CD4-positive, alpha-beta T cell treated with Interleukin-10 for 1 hour (primary cell): ENCODE results near the gene BANF1.

ENCODE experiments used
- DNase-seq: peaks from one replicate; pipeline ENCODE4 v3.0.0-alpha.2; 2020

The BANF1 gene

DNA sequence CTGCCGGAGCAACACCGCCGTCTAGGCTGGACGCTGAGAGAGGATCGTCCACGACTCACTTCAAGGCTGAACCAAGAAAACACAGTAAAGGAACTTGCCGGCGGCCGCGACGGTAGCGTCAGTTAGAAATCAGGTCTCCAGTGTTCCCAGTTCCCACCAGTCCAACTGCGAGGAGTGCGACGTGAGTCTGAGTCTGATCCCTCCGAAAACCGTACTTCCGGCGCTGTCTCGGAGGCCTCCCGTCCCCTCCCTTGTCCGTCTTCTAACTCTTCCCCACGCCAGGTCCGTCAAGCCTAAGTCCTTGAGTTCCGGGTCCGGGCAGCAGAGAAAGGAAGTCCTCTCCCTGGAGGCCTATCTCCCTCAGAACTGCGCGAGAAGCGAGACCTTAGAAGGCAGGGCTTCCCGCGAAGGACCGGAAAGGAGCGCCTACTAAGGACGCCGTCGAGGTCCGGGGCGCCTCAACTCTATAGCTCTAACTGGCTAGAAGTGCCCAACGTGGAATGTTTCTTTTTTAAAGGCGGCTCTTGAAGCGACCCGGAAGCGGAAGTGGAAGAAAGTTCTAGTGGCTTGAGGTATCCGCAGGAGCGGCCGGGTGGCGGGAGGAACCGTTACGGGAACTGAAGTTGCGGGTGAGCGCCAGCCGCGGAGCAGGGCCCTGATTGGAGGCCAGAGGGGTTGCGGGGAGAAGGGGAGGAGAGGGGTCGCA is at the start of gene BANF1, which contains the start of gene EIF1AD:
BANF1 (plus strand) TSS at position 562 of the 706 bp plus-strand sequence. CDS start 748 bp downstream, outside the sequence.
EIF1AD (minus strand) TSS at position 216 of the 706 bp plus-strand sequence. CDS start 1,768 bp downstream, outside the sequence.
- DNase-seq = peak; percentile 97

DNA sequence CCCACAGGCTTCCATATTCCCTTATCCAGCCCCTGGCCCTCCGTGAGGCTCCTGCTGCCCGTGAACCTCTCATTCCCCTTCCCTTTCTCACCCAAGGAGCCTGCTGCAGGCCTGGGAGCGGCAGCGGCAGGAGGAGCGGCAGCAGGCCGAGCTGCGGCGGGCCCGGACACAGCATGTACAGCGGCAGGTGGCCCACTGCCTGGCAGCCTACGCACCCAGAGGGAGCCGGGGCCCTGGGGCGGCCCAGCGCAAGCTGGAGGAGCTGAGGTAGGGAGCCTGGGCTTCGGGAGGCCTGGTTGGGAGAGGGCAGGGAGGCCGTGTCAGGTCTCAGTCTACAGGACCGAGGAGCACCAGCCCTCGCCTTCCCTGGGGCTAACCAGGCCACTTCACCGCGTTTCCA is 48.8 kb upstream of the BANF1 start:
- no peak for DNase-seq

DNA sequence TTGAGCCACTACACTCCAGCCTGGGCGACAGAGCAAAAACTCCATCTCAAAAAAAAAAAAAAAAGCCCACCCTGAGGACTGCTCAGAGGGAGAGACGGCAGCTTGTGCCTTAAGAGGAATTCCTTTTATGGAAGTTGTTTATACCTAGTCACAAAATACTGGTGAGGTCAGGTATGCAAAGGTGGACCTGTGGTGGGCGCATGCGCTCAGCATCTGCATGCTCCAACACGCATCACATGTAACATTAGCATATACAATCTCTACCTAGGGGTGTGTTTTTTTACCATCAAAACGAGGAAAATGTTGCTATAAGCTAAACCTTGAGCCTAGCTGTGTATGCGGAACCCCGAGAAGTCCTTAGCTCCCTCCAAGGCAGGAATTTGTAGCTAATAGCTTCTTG is 47.5 kb upstream of the BANF1 start:
- DNase-seq = no peak

GRCh38 chr11:65958291-65958690 is 44.0 kb upstream of the BANF1 start:
- DNase-seq = no peak

GRCh38 chr11:65958774-65959420 is 43.4 kb upstream of the BANF1 start:
- DNase-seq = no peak

DNA sequence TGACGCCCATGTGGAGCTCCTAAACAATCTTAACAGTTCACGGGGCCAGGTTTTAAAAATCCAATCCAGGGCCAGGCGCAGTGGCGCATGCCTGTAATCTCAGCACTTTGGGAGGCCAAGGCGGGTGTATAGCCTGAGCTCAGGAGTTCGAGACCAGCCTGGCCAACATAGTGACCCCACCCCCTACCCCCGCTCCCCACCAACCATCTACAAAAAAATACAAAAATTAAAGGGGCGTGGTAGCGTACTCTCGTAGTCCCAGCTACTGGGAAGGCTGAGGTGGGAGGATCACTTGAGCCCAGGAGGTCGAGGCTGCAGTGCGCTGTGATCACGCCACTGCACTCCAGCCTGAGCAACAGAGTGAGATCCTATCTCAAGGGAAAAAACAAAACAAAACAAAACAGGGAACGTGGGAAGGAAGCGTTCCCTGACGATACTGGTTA is 41.5 kb upstream of the BANF1 start:
- no peak for DNase-seq

DNA sequence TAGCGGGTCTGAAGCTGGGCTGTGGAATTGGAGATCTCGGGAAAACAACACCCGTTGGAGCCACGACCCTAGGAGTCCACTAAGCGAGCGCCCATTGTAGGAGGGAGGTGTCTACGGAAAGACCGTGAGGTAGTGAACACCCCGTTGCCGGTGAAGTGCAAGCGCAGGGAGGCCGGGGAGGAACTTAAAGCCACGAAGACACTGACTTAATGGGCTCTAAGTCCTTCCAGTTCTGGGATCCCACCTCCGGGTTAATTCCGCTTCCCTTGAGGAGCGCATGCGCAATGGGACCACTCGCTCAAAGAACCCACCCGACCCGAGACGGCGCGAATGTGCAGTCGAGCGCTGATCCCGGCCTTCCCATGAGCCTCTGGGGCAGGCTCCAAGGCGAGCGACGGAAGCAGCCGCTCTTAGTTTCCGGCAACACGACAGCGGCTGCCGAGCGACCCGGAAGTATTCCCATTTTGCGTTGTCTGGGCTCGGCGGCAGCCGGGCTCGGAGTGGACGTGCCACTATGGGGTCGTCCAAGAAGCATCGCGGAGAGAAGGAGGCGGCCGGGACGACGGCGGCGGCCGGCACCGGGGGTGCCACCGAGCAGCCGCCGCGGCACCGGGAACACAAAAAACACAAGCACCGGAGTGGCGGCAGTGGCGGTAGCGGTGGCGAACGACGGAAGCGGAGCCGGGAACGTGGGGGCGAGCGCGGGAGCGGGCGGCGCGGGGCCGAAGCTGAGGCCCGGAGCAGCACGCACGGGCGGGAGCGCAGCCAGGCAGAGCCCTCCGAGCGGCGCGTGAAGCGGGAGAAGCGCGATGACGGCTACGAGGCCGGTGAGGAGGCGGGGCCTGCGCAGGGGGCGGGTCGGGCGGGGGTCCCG is 40.8 kb upstream of the BANF1 start, which contains the start of gene SART1:
SART1 (plus strand) TSS at position 468 of the 874 bp plus-strand sequence; CDS start at position 515, 47 bp downstream.
- DNase-seq = peak; percentile 98

GRCh38 chr11:65962141-65962564 is 40.1 kb upstream of the BANF1 start:
- DNase-seq = peak; percentile 66

DNA sequence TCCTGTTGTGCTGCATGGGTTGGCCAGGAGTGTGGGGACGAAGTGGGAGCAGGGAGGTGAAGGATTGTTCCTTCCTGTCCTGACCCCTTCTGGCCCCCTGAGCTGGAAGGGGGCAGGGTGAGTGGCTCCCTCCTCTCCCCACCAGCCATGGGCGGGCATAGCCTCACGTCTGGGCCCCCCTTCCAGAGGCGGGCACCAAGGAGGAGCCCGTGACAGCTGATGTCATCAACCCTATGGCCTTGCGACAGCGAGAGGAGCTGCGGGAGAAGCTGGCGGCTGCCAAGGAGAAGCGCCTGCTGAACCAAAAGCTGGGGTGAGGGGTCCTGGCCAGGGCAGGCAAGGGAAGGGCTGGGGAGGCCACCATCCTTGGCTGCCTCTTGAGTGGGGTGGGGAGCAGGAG is 37.4 kb upstream of the BANF1 start:
- no peak for DNase-seq

DNA sequence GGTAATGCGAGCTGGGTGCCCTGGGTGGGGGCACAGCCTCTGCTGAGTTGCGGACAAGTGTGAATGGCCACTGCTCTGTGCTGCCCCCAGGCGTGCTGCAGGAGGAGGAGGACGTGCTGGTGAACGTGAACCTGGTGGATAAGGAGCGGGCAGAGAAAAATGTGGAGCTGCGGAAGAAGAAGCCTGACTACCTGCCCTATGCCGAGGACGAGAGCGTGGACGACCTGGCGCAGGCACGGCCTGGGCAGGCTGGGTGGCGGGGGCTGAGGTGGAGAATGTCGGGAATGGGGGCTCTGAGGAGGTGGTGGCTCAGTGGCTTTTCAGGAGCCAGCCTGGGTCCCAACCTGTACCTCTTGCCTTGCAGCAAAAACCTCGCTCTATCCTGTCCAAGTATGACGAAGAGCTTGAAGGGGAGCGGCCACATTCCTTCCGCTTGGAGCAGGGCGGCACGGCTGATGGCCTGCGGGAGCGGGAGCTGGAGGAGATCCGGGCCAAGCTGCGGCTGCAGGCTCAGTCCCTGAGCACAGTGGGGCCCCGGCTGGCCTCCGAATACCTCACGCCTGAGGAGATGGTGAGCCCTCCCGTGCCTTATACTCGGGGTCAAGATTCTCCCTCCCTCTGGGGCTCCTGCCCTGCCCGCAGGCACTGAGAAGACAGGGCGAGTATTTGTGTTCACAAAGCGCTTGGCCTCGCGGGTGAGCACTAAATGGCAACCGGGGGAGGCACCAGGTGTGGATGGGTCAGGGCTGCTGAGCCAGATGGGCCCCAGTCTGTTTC is 36.1 kb upstream of the BANF1 start:
- no peak for DNase-seq

DNA sequence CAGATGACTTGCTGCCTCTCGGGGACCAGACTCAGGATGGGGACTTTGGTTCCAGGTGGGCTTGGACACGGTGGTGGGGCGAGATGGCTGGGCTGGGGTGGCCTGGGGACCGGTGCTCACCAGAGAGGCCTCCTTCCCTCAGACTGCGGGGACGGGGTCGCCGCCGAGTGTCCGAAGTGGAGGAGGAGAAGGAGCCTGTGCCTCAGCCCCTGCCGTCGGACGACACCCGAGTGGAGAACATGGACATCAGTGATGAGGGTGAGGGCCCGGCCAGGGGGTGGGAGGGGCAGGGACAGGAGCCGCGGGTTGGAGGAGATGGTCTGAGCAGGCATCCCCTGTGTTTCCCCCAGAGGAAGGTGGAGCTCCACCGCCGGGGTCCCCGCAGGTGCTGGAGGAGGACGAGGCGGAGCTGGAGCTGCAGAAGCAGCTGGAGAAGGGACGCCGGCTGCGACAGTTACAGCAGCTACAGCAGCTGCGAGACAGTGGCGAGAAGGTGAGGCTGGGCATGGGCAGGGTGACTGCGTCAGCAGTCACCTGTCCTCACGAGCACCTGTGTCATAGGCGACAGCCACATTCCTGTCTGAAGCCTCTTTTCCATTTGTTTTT is 34.9 kb upstream of the BANF1 start:
- no peak for DNase-seq

DNA sequence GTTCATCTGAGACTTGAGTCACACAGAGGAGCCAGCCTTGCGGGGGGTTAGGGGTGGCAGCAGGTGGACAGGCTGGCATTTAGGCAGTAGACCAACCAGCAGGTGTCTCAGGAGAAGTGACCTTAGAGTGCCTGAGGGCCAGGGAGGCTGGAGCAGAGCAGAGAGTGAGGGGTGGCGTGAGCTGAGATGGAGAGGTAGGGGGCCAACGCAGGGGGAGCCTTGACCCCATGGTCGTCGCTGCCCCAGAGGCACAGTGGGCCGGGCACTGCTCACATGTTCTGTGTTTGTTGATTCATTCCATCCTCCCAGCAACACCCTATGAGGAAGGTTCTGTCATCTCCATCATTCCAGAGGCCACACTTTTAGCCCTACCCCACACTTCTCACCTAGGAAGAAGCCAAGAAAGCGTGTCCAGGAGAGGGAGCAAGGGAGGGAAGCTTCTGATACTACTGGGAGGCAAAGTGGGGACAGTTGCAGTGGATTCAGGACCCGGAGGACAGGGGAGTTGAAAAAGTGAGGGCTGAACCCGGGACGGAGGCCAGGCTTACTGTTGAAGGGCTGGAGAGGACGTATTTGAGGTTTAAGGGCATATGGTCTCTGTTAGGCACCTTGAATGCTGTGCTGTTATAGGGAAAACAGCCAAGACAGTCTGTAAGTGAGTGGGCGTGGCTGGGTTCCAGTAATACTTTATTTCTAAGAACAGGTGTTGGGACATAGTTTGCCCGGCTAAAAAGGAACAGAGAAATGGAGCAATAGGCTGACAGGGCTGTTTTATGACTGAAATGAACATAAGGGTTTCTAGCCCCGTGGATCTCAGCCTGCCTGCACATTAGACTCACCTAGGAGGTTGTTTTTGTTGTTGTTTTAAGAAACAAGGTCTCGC is 33.5 kb upstream of the BANF1 start:
- DNase-seq = no peak

DNA sequence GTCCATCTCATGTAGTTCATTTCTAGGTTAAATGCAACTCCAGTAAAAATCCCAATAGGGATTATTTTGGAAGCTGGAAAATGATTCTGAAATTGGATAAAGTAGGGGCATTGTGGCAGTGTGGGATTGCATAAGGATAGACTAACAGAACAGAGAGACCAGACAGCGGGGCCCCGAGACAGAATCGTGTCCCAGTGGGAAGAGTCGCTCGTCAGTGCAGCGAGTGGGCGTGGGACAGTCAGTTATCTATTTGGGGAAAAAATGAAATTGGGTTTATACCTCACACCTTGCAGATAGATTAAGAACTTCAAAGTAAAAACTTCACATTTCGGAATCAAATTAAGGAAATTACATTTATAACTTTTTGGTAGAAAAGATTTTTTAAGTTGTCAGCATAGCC is 30.2 kb upstream of the BANF1 start:
- DNase-seq = no peak

DNA sequence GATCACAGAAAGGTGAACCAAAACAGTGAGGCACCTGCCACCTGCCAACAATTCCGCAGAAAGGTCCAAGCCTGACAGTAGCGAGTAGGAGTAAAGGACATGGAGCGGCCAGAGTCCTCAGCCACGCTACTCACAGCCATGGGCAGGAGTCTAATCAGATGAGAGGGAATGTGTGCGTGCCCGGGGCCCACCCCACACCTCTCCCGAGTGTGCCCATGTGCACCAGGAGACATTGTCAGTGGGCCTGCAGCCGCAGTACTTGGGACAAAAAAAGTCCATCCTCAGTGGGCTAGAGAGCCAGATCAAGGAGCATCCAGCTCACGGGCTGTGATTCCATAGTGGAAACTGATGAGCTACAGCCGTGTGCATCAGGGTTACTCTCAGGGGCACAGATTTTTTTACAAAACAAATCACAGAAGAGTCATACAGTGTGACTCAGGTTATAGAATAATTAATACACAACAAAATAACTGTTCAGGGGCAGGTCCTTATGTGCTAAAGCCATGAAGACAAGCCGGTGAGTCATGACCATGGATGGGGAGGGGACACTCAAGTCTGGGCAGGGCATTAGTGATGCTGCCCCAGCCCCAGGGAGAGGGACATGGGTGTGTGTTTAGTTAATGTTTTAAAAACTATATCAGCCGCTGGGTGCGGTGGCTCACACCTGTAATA is 28.7 kb upstream of the BANF1 start:
- DNase-seq = no peak

DNA sequence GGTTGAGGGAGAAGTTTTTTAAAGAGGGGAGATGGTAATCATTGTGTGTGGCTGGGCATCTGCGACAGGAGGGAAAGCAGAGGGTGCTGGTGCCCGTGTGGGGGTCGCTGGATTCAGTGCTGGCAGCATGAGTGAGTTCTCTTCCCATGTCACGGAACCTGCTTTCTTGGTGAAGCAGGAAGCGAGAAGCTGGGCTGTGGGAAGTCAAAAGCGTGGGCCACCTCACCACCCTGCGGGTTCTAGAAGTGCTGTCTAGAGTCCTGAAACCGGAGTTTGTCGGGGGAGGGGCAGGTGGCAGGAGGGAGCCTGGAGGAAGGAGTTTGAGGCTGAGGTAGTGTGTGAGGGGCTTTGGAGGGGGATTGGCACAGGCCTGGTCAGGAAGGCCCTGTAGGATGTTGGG is 26.5 kb upstream of the BANF1 start:
- no peak for DNase-seq

- no peak for DNase-seq
Measured at GRCh38 chr11:65976216-65977176, 25.8 kb upstream of the BANF1 start.

DNA sequence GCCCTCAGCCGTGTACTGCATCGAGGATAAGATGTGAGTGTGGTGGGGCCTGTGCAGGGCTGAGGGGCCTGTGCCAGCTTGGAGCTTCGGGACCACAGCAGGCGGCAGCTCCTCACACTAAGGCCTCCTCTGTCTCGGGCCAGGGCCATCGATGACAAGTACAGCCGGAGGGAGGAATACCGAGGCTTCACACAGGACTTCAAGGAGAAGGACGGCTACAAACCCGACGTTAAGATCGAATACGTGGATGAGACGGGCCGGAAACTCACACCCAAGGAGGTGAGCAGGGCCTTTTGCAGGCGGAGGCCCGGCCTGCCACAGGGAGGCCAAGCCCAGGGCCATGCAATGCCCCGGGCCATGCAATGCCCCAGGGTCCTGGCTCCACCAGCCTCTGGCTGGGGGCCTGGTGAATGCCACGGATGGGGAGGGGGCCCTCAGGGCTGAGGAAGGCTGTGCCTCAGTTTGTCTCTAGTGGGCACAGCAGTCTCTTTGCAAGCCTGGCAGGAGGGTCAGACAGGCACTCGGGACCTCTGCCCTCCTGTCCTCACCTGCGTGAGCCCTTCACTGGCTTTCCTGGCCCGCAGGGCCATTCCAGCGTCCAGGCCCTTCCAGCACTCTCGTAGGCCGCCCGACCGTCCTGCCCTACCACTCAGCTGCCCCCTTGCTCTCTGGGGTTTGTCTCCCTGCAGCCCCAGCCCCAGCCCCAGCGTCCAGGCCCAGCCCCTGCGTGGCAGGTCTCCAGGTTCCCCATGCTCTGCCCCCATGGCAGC is 24.5 kb upstream of the BANF1 start:
- DNase-seq = no peak
